ENCODE measurements around the gene PRKN. TPM values are rescaled to one million over a fixed set of nuclear protein-coding genes. Genes with fewer than 3 reads are reported as not detected.

PRKN gene
- total RNA-seq, 1 donor from 2014 or later: 0.34 TPM

- no peak for DNase-seq
These were observed 710.0 kb downstream of the PRKN start for GRCh38 chr6:162017536-162017935.

DNA sequence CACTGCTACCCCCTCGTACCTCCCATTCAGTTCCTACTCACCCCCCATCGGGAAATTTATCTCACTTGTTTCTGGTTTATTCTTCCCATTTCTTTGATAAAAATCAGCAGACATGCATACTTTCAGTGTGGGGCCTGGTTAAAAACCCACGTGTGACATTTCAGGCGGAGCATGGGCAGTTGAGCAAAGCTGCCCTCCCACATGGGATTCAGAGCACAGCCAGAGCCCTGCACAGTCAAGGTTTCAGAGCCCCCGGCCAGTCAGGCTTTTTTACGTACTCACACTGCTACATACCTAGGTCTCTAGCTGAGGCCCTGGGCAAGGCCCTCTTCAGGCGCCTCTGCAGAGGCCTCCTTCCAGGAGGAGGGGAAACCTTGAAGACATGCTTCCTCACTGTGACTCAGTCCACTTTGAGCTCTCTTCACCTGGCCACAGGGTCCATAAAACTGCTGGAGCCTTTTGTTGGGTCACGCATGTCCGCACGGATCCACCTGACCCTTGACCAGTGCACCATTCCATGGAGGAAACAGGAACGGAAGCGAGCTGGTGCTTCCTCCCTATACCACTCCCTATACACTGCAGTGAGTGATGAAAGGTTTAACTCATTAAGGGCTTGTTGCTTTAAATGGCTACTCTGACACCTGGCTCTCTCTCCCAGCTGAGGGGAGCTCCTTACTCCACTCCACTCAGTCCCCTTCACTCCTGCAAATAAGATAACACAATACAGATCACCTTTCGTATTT, 713.3 kb downstream of the PRKN start:
- DNase-seq: no peak

DNA sequence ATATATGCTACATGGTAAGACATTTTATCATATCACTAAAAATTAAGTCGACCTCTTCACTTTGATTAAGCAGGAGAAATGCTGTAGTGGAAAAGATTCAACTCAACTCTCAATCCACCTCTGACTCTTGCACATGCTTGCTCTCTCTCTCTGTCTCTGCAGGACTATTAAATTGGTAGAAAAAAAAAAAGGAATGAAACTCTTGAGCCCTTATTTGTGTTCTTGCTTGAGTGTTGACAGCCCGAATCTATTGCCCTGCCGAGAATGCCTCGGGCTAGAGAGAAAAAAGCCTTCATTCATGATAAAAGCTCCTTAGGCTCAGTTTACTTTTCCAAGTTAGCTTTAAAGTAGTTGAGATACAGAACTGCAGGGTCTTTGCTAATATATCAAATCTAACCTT, 722.2 kb downstream of the PRKN start:
- DNase-seq: no peak

- no peak for DNase-seq
These were observed 730.8 kb downstream of the PRKN start for GRCh38 chr6:161996783-161997182.

- no peak for DNase-seq
These were observed 741.6 kb downstream of the PRKN start for GRCh38 chr6:161985876-161986423.

DNA sequence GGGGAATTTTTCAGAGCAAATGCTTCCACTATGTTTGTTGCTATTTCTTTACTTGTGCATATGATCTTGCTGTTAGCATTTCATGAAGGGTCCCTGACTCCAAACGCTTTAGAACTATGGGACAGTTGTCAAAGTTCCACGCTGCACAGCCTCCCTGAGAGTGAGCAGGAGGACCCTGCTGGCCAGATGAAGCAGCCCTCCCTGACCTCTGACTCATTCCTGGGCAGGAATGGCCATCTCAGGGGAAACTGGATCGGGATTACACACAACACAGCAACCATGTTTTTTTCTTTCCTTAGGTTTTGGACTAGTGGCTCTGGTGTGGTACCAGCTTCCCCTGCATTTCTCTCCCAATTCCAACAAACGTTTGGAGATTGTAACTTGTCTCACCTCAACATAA, 742.9 kb downstream of the PRKN start:
- DNase-seq: no peak

- no peak for DNase-seq
These were observed 751.0 kb downstream of the PRKN start for GRCh38 chr6:161976553-161976952.

GRCh38 chr6:161973064-161973463, 754.5 kb downstream of the PRKN start:
- no peak for DNase-seq

DNA sequence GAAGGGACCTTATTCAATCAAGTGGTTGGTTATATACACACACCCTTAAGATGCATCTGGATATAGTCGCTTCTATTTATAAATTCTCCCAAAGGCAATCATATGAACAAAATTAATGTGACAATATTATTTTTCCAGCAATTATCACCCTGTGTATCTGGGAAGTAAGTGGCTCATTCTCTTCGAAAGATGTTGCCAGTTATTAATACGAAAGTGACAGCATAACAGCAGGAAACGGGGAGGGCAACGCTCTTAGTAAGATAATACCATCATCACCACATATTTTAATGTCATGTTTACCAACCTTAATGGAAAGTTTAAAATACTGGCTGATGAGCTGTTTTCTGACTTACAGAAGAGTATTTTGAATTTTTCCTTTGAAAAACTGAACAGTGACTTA, 756.5 kb downstream of the PRKN start:
- no peak for DNase-seq

DNA sequence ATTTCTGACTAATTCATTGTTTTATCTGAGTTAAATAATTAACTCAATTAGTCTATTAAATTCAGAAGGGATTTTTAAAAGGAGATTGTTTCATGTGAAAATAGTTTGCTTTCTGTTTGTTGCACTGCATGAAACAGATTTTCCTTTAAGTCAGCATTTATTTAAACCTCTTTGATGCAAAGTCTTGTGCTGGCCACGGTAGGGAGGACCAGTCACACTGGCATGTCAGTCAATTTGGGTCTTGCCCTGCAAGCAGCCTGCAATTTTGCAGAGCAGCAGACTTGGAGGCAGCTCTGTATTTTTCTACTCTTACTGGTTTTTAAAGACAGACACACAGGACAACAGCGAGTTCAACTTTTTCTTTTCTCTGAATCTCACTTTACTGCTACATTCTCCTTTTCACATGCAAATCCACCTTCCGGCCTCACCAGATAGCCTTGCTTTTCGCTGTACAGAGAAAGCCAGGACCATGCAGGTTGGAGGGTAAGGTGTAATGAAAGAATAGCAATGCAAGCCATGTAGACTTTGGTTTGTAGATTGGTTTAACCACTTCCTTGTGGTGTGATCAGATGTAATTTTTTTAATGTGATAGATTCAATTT, 763.8 kb downstream of the PRKN start:
- no peak for DNase-seq

DNA sequence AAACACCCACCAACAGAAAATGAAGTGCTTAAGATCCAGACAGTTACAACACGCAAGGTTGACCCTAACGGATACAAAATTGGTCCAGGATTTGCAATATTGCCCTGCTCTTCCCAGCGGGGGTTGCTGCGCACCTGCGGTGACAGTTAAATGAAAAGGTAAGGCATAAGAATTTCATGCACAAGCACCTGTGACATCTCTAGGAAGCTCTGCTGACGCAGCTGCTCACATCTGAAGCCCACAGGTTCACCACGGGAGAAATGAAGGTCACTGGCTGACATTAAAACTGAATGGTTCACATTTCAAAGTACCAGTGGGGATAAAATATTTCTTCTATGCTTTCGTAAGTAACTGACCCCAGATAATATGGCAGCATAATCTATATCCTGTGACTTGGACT, 764.4 kb downstream of the PRKN start:
- DNase-seq: no peak

GRCh38 chr6:161961796-161962195, 765.8 kb downstream of the PRKN start:
- DNase-seq: no peak

DNA sequence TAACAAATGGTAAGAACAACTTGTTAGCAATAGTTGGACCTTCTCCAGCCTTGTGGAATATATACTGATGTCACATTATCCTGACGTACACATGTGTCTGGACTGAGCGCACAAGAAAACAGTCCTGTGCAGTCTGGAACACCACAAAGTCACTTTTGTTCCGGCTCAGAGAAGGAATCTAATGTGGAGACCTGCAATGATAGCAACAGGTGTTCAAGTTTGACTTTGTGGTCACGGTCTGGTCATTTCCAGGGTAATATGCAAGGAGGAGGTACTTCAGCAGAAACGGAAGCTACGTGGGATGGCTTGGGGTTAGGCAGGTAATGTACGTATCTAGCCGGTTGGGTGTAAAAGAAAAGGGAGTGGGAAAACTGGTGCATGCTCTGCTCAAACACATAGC, 766.5 kb downstream of the PRKN start:
- DNase-seq: no peak

GRCh38 chr6:161959072-161959471, 768.5 kb downstream of the PRKN start:
- no peak for DNase-seq

- no peak for DNase-seq
These were observed 771.5 kb downstream of the PRKN start for GRCh38 chr6:161956082-161956481.

GRCh38 chr6:161954699-161955276, 772.8 kb downstream of the PRKN start:
- no peak for DNase-seq

GRCh38 chr6:161954077-161954476, 773.5 kb downstream of the PRKN start:
- no peak for DNase-seq

DNA sequence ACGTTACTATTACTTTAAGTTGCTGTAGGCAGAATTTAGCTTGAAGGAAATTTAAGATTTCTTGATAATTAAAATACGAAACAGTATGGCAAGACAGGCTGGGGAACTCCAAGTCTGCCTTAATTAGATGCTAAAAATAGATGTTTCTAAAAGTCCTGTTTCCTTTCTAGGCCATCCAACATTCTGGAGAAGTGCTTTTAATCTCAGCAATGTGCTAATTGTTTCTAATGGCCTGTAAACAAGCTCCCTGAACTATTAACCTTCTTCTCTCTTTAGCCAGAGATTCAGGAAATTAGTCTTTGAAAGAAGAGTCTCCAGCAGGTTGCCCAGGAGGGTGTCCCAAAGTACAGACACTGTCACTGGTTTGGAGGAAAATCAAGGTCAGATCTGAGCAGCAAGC, 776.4 kb downstream of the PRKN start:
- DNase-seq: no peak

DNA sequence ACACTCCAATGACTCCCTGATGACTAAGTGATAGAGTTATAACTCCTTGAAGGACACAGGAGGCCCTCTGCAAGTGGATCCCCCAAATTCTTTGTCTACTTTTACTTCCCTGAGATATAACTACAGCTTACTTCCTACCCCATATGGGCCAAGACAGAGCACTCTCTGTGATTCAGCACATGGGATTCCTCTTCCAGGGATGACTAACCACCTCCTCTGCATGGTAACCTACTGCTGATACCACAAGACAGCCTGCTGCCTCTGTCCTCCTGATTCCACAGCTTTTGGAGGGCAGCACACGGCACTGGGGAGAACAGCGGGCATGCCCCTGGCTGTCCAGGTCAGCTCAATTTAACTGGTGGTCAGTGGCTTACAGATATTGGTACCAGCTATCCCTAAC, 778.0 kb downstream of the PRKN start:
- no peak for DNase-seq

- no peak for DNase-seq
These were observed 779.1 kb downstream of the PRKN start for GRCh38 chr6:161948462-161948861.

DNA sequence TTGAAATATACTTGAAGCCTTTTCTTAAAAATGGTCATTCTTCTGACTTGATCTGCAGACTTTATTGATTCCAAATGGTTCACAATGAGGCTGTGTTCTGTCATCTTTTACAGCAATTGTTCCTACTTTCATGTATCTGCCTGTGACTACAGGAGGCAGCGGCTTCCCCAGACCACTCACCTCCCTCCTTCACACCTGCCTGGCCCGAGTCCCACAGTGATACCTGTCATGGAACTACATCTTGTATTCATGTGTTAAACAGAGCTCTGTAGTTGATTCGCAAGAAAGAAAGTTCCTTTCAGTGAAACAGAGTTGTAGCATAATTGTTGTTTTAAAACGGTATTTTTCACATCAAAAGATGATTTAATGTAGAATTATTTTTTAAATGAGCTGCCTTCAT, 780.2 kb downstream of the PRKN start:
- DNase-seq: no peak

DNA sequence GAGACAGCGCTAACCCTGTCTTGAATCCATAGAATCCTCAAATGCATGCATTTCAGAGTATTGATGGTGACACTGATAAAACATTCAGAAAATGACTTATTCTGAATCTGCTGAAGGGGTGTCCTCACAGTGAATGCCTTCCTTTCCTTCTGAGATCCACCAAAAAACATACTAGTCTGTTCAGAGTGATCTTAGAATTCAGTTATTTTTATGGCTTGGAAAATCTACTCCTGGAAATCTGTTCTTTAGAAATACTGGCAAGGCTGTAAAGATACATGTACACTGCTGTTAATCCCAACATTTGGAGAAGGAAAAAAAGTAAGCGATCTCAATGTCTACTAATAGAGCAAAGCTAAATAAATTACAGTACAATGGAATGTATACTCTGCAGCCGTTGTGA, 781.1 kb downstream of the PRKN start:
- no peak for DNase-seq

DNA sequence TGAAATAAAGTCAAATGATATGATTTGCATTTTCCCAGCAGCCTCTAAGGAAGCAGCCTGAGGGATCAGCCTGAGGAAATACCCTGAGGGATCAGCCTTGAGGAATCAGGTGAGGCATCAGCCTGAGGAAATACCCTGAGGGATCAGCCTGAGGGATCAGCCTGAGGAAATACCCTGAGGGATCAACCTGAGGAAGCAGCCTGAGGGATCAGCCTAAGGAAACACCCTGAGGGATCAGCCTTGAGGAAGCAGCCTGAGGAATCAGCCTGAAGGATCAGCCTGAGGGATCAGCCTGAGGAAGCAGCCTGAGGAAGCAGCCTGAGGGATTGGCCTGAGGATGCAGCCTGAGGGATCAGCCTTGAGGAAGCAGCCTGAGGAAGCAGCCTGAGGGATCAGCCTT, 784.0 kb downstream of the PRKN start:
- DNase-seq: no peak

- DNase-seq: no peak
These were observed 786.0 kb downstream of the PRKN start for GRCh38 chr6:161941565-161941964.
